Caco-2 (cell line): ENCODE data around the gene HIPK2. TPM values are rescaled to one million over a fixed set of nuclear protein-coding genes. Genes with fewer than 3 reads are reported as not detected.
A peak's percentile ranks its signal among the peaks of the same experiment; 100 is the strongest.

Experiments used
- BruUV-seq: library from RNA; stranded (reverse); fragments of 400-500 nt; replicated peaks from 2 replicates; lab custom pipeline; 2021; lab: Mats Ljungman, UMichigan
- CTCF ChIA-PET: fragments of 300-600 bp; sonication (Branson Sonifier 250); formaldehyde crosslinking; loops from one replicate; lab custom pipeline; 2022; ENCODE audit warnings: antibody characterized with exemption; lab: Charles Lee
- POLR2A ChIA-PET: fragments of 300-600 bp; sonication (Branson Sonifier 250); formaldehyde crosslinking; loops from one replicate; lab custom pipeline; 2022; ENCODE audit warnings: antibody characterized with exemption; lab: Charles Lee
- DNase-seq, 2 experiments: peaks; one replicate each; pipeline versions ENCODE4 v3.0.0 to v3.0.0-alpha.2; 2020 to 2022
- H3K27me3 ChIP-seq: replicated peaks from 2 replicates; pipeline ENCODE4 v1.6.0; 2011; ENCODE audit warnings: low read length; ENCODE audit not compliant: control insufficient read depth, insufficient read depth
- H3K36me3 ChIP-seq: 2 replicates; pipeline ENCODE4 v1.5.1; 2011; ENCODE audit warnings: low read length; ENCODE audit not compliant: control insufficient read depth, insufficient read depth
- H3K4me1 ChIP-seq: fragments of 250-450 bp; sonication (Bioruptor Pico); 2 replicates; pipeline ENCODE4 v1.5.1; 2020; ENCODE audit warnings: mild to moderate bottlenecking
- H3K4me3 ChIP-seq: 2 replicates; pipeline ENCODE4 v1.5.1; 2011; ENCODE audit warnings: low read depth, mild to moderate bottlenecking, control low read depth, low read length
- H3K9me3 ChIP-seq: fragments of 250-450 bp; sonication (Bioruptor Pico); 2 replicates; pipeline ENCODE4 v1.5.1; 2020; ENCODE audit warnings: mild to moderate bottlenecking, moderate library complexity
- H3K27ac Mint-ChIP-seq: one replicate; pipeline ENCODE4 v1.8.0; 2022; ENCODE audit warnings: mixed read lengths; ENCODE audit not compliant: unreplicated experiment
- H3K27me3 Mint-ChIP-seq: one replicate; pipeline ENCODE4 v1.8.0; 2022; ENCODE audit warnings: mixed read lengths; ENCODE audit not compliant: insufficient read depth, unreplicated experiment
- H3K36me3 Mint-ChIP-seq: one replicate; pipeline ENCODE4 v1.8.0; 2022; ENCODE audit warnings: mild to moderate bottlenecking, mixed read lengths; ENCODE audit not compliant: insufficient read depth, unreplicated experiment
- H3K4me1 Mint-ChIP-seq: one replicate; pipeline ENCODE4 v1.8.0; 2022; ENCODE audit warnings: low read depth, mixed read lengths; ENCODE audit not compliant: unreplicated experiment
- H3K4me3 Mint-ChIP-seq: one replicate; pipeline ENCODE4 v1.8.0; 2022; ENCODE audit warnings: mild to moderate bottlenecking, moderate library complexity, mixed read lengths; ENCODE audit not compliant: unreplicated experiment
- H3K9me3 Mint-ChIP-seq: one replicate; pipeline ENCODE4 v1.8.0; 2022; ENCODE audit warnings: mixed read lengths; ENCODE audit not compliant: unreplicated experiment
- CTCF ChIP-seq, 2 experiments: fragments of 200-600 bp in 1 of 2; IDR thresholded peaks; 1 replicate in 1 of 2; 2 replicates in 1 of 2; pipeline versions ENCODE4 v1.5.1 to v1.8.0; 2011 to 2022; ENCODE audit warnings: antibody characterized with exemption in 1 of 2, control low read depth in 1 of 2, inconsistent platforms in 1 of 2, low read depth in 1 of 2, low read length in 1 of 2, mild to moderate bottlenecking in 1 of 2, moderate library complexity in 1 of 2; ENCODE audit not compliant: insufficient read depth in 1 of 2, severe bottlenecking in 1 of 2, unreplicated experiment in 1 of 2
- intact Hi-C: fragments of 100-400 bp; cut with micrococcal nuclease; formaldehyde crosslinking; loops from one replicate; pipeline ENCODE4 v1.10.0; 2022; ENCODE audit not compliant: unreplicated experiment
- total RNA-seq: library from RNA; stranded (reverse); gene quantifications from 2 replicates; pipeline ENCODE4 v1.2.3, GENCODE V29; 2022

HIPK2 gene
- total RNA-seq, 1 experiment from 2014 or later, result 42.8 TPM

GRCh38 chr7:139603896-139604295, 173.9 kb downstream of the HIPK2 start:
- Mint-ChIP-seq H3K4me3 (no peak overlapping the region), H3K27ac (no peak overlapping the region), H3K27me3 (no peaks in the 10 kb centered on the region), H3K9me3 (peaks cover 7% of the 10 kb centered on the region), H3K4me1 (no peaks in the 10 kb centered on the region), H3K36me3 (peaks cover 6% of the 10 kb centered on the region)
- H3K27me3 ChIP-seq, result no peaks in the 10 kb centered on the region
- ChIA-PET CTCF (interaction anchor here (0.6 kb wide), 1 partner anchor 121 kb away, joined by 7 read pairs; no protein-coding TSS in a partner anchor), POLR2A (no interaction called here)
- no TSS peak for BruUV-seq
- H3K9me3 ChIP-seq, result no peaks in the 10 kb centered on the region
- intact Hi-C loops, result no loop called here
- DNase-seq, result no peak
- no peak overlapping the region for H3K4me3 ChIP-seq
- TF ChIP-seq CTCF (IDR thresholded peaks at IDR 0.05; ENCODE audit: insufficient read depth in 1 of 2, low read depth in 1 of 2, low read length in 1 of 2, severe bottlenecking in 1 of 2, unreplicated experiment in 1 of 2), result no peak
- H3K36me3 ChIP-seq, result peaks cover 3% of the 10 kb centered on the region
- H3K4me1 ChIP-seq, result no peaks in the 10 kb centered on the region

GRCh38 chr7:139603282-139603681, 174.5 kb downstream of the HIPK2 start:
- peaks cover 7% of the 10 kb centered on the region for H3K9me3 Mint-ChIP-seq
- POLR2A ChIA-PET, result no interaction called here
- Histone ChIP-seq H3K36me3 (peaks cover 3% of the 10 kb centered on the region), H3K4me3 (no peak overlapping the region), H3K9me3 (no peaks in the 10 kb centered on the region), H3K27me3 (no peaks in the 10 kb centered on the region), H3K4me1 (no peaks in the 10 kb centered on the region)
- BruUV-seq, result no TSS peak
- H3K27me3 Mint-ChIP-seq, result no peaks in the 10 kb centered on the region
- DNase-seq, result no peak
- H3K36me3 Mint-ChIP-seq, result peaks cover 6% of the 10 kb centered on the region
- intact Hi-C loops, result no loop called here
- H3K4me1 Mint-ChIP-seq, result no peaks in the 10 kb centered on the region
- H3K27ac Mint-ChIP-seq, result no peak overlapping the region
- H3K4me3 Mint-ChIP-seq, result no peak overlapping the region
- TF ChIP-seq CTCF (IDR thresholded peaks at IDR 0.05; ENCODE audit: insufficient read depth in 1 of 2, low read depth in 1 of 2, low read length in 1 of 2, severe bottlenecking in 1 of 2, unreplicated experiment in 1 of 2), result no peak
- CTCF ChIA-PET, result no interaction called here

- Histone ChIP-seq H3K9me3 (no peaks in the 10 kb centered on the region), H3K4me1 (no peaks in the 10 kb centered on the region), H3K4me3 (no peak overlapping the region), H3K27me3 (no peaks in the 10 kb centered on the region), H3K36me3 (peaks cover 3% of the 10 kb centered on the region)
- BruUV-seq, result no TSS peak
- Mint-ChIP-seq H3K36me3 (peaks cover 6% of the 10 kb centered on the region), H3K9me3 (peaks cover 3% of the 10 kb centered on the region), H3K27ac (no peak overlapping the region), H3K4me1 (no peaks in the 10 kb centered on the region), H3K27me3 (no peaks in the 10 kb centered on the region), H3K4me3 (no peak overlapping the region)
- TF ChIP-seq CTCF (IDR thresholded peaks at IDR 0.05; ENCODE audit: insufficient read depth in 1 of 2, low read depth in 1 of 2, low read length in 1 of 2, severe bottlenecking in 1 of 2, unreplicated experiment in 1 of 2), result peak; percentile 44 to 62
- ChIA-PET CTCF (interaction anchor here (0.6 to 1.8 kb wide), 17 partner anchors 9 to 404 kb away, joined by 3 to 19 read pairs (median 4); partner anchors contain the start of gene KLRG2), POLR2A (interaction anchor here (0.7 kb wide), 1 partner anchor 553 kb away, joined by 6 read pairs; no protein-coding TSS in a partner anchor)
- intact Hi-C loops, result loop anchor here (1.0 kb wide), 1 partner anchor 400 kb away; no protein-coding TSS in a partner anchor
- DNase-seq, result peak in 1 of 2 experiments; percentile 25
These were observed 175.6 kb downstream of the HIPK2 start for GRCh38 chr7:139602143-139602722.
